Cardiac fibroblast (primary cell): ENCODE data around the gene FHDC1.

Experiments used
- DNase-seq, 2 donors: peaks; one replicate each; pipeline versions ENCODE4 v3.0.0 to v3.0.0-alpha.2; 2010; ENCODE audit warnings: low read depth in 2 of 2
- H3K4me3 ChIP-seq, 2 donors: replicated peaks in 1 of 2; 1 replicate in 1 of 2; 2 replicates in 1 of 2; pipeline ENCODE4 v1.5.1; 2011; ENCODE audit warnings: low read depth in 2 of 2, low read length in 2 of 2, mild to moderate bottlenecking in 2 of 2, moderate library complexity in 1 of 2
- TF ChIP-seq, protein P1 (sequence below): IDR thresholded peaks from one replicate; pipeline ENCODE4 v1.5.1; 2011; ENCODE audit warnings: low read depth, mild to moderate bottlenecking, low read length, inconsistent platforms

The FHDC1 gene

DNA sequence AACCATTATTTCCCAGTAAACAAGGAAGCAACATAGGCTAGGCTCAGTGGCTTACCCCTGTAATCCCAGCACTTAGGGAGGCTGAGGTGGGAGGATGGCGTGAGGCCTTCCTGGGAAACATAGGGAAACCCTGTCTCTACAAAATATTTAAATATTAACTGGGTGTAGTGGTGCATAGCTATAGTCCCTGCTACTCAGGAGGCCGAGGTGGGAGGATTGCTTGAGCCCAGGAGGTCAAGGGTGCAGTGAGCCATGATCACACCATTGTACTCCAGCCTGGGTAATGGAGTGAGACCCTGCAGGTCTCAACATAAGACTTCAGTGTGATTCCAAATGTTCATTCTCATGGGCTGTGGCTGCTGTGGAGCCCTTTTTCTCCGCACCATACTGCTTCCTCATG lies 34.9 kb downstream of the FHDC1 start:
- TF ChIP-seq, protein P1, sequence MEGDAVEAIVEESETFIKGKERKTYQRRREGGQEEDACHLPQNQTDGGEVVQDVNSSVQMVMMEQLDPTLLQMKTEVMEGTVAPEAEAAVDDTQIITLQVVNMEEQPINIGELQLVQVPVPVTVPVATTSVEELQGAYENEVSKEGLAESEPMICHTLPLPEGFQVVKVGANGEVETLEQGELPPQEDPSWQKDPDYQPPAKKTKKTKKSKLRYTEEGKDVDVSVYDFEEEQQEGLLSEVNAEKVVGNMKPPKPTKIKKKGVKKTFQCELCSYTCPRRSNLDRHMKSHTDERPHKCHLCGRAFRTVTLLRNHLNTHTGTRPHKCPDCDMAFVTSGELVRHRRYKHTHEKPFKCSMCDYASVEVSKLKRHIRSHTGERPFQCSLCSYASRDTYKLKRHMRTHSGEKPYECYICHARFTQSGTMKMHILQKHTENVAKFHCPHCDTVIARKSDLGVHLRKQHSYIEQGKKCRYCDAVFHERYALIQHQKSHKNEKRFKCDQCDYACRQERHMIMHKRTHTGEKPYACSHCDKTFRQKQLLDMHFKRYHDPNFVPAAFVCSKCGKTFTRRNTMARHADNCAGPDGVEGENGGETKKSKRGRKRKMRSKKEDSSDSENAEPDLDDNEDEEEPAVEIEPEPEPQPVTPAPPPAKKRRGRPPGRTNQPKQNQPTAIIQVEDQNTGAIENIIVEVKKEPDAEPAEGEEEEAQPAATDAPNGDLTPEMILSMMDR = no peak
- H3K4me3 ChIP-seq = no peak overlapping the region
- DNase-seq = no peak

DNA sequence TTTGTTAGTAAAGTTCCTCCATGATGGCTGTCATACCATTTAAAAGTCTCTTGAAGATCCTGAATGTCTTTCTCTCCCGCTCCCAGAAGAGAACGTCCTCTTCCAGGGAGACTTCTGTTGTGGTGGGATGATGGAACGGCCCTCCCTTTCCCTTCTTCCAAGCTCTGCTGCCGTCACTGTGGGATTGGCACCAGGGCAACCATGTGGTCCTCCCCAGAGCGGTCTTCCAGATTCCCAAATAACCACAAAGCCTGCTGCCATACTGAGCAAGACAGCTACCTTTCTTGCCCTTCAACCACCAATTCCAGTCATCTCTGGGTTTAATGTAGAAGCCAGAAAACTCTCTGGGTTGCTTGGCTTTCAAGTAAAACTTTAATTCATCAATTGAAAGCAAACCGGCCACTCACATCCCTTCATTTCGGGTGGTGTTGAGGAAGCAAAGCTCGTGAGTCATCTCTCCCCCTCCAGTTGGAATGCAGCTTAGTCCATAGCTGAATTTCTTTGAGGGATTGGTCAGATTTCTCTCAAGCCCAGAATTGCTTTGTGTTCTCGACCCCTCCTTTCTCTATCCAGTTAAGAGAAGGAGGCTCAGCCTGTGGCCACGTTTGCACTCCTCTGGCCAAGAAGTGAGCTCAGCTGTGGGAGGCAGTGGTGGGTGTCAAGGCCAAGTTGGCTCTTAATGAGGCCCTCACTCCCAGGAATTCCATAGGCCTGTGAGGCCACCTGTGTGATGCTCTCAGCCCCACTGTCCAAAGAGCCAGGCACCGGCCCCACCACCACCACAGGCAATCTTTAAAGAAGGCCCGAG lies 36.9 kb downstream of the FHDC1 start:
- TF ChIP-seq, protein P1 = no peak
- no peak overlapping the region for H3K4me3 ChIP-seq

DNA sequence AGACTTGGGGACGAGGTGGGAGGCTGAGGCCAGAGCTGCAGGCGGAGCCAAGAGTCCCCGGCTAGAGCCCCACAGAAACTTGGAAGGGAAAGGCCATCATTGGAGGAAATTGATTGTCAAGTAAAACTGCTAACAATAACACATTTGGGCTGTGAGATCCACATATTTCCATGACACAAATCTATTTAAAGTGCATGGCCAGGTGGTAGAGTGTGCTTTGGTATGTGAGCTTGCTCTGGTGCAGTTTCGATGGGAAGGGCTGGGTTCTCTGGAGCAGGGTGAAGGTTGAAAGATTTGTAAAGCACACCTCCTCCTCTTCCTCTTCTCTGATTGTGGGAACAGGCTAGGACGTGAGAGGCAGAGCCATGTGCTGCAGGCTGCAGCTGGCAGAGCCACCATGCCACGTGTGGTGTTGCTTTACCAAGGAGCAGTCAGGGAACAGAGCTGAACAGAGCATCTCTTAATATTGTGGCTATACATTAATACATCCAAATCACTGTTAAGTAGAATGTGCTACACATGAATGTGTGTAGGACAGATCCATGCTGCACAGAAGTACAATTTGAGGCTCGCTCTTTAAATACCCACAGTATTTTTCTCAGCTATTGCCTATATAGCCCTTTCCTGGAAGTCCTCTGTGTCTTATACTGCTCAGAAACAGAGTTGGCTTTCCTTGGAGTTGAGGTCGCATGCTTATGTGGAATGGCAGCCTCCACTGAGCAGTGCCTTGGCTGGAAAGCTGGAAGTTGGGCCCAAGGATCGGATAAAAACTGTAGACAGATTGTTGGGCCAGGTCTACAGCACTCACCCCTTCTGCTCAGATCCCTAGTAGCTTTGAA lies 37.7 kb downstream of the FHDC1 start:
- TF ChIP-seq, protein P1 = no peak
- no peak overlapping the region for H3K4me3 ChIP-seq
- DNase-seq = no peak

More for the DNA sequence above, 36.9 kb downstream of the FHDC1 start:
- DNase-seq = peak; percentile 73 to 85

DNA sequence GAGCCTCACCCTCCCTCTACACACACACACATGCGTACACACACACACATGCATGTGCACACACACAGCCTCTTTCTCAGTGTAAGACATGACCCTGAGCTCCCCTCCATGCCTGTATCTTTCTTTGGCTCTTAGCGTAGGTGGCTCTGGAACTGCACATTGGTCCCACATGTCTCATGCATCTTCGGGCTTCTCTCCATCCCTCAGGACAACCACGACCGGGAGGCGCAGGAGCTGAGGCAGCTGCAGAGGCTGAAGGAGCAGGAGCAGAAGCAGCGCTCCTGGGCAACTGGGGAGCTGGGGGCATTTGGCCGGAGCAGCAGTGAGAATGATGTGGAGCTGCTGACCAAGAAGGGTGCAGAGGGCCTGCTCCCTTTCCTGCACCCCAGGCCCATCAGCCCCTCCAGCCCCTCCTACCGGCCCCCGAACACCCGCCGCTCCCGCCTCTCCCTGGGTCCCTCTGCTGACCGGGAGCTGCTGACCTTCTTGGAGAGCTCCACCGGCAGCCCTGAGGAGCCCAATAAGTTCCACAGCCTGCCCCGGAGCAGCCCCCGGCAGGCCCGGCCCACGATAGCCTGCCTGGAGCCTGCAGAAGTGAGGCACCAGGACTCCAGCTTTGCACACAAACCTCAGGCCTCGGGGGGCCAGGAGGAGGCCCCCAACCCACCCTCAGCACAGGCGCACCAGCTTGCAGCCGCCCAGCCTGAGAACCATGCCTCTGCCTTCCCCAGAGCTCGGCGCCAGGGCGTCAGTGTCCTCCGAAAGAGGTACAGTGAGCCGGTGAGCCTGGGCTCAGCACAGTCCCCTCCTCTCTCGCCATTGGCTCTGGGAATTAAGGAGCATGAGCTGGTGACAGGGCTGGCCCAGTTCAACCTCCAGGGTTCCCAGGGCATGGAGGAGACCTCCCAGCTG lies 38.6 kb downstream of the FHDC1 start:
- TF ChIP-seq, protein P1 = no peak
- H3K4me3 ChIP-seq = no peak overlapping the region
- DNase-seq = no peak

DNA sequence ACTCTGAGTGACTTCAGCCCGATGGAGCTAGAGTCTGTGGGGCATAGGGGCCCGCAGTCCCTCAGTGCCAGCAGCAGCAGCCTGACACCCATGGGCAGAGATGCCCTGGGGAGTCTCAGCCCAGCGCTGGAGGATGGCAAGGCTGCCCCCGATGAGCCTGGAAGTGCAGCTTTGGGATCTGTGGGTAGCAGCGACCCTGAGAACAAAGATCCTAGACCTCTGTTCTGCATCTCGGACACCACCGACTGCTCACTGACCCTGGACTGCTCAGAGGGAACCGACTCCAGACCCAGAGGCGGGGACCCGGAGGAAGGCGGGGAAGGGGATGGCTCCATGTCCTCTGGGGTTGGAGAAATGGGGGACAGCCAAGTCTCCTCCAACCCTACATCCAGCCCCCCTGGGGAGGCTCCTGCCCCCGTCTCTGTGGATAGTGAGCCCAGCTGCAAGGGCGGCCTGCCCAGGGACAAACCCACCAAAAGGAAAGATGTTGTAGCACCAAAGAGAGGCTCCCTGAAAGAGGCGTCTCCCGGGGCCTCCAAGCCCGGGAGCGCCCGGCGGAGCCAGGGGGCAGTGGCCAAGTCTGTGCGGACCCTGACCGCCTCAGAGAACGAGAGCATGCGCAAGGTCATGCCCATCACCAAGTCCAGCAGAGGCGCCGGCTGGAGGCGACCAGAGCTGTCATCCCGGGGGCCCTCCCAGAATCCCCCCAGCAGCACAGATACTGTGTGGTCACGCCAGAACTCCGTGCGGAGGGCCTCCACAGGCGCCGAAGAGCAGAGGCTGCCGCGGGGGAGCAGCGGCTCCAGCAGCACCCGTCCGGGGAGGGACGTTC lies 39.5 kb downstream of the FHDC1 start:
- TF ChIP-seq, protein P1 = no peak
- no peak for DNase-seq

More for the DNA sequence above, 39.5 kb downstream of the FHDC1 start:
- H3K4me3 ChIP-seq = no peak overlapping the region
